ENCODE measurements around the gene FNDC3B. TPM values are rescaled to one million over a fixed set of nuclear protein-coding genes. Genes with fewer than 3 reads are reported as not detected.
A peak's percentile ranks its signal among the peaks of the same experiment; 100 is the strongest.

The FNDC3B gene
- total RNA-seq, 4 donors from 2014 or later = 59.8 to 72.6 (median 65.6) TPM

DNA sequence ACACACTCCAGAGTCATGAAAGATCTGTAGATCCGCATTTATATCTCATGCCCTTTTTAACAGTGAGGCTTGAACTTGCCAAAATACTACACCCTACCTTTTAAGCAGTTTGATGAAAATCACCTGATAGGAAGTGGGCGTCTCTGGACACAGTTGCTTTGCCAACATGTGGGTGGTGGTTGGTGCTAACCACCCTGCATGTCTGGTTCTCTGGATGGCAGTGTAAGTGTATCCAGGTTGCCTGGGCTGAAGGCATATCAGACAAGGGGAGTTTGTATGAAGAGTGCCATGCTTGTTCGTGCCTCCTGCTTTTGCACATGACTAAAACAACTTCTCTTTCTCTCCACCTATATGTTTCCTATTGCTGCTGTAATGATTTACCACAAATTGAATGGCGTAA, 249.3 kb downstream of the FNDC3B start:
- Histone ChIP-seq H3K4me1 (peaks cover 18 to 59% (median 46%) of the 10 kb centered on the region in 4 donors), H3K9me3 (no peaks in the 10 kb centered on the region), H3K27ac (replicated peaks in 1 of 4) (no peak overlapping the region), H3K4me3 (no peak overlapping the region), H3K36me3 (peaks cover 0 to 47% (median 9%) of the 10 kb centered on the region in 4 donors), H3K27me3 (no peaks in the 10 kb centered on the region)
- TF ChIP-seq, protein P1, sequence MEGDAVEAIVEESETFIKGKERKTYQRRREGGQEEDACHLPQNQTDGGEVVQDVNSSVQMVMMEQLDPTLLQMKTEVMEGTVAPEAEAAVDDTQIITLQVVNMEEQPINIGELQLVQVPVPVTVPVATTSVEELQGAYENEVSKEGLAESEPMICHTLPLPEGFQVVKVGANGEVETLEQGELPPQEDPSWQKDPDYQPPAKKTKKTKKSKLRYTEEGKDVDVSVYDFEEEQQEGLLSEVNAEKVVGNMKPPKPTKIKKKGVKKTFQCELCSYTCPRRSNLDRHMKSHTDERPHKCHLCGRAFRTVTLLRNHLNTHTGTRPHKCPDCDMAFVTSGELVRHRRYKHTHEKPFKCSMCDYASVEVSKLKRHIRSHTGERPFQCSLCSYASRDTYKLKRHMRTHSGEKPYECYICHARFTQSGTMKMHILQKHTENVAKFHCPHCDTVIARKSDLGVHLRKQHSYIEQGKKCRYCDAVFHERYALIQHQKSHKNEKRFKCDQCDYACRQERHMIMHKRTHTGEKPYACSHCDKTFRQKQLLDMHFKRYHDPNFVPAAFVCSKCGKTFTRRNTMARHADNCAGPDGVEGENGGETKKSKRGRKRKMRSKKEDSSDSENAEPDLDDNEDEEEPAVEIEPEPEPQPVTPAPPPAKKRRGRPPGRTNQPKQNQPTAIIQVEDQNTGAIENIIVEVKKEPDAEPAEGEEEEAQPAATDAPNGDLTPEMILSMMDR (IDR thresholded peaks at IDR 0.05) = no peak
- TF ChIP-seq POLR2AphosphoS5 (IDR thresholded peaks at IDR 0.05) (no peak), EP300 (IDR thresholded peaks at IDR 0.05) (no peak), POLR2A (IDR thresholded peaks at IDR 0.05; ENCODE audit: low read depth) (no peak)
- no peak for DNase-seq (ENCODE audit: extremely low spot score)
- 87% methylated on average over 4 of the region's 4 CpGs for WGBS
- intact Hi-C loops (cut with DNase I) = no loop called here

DNA sequence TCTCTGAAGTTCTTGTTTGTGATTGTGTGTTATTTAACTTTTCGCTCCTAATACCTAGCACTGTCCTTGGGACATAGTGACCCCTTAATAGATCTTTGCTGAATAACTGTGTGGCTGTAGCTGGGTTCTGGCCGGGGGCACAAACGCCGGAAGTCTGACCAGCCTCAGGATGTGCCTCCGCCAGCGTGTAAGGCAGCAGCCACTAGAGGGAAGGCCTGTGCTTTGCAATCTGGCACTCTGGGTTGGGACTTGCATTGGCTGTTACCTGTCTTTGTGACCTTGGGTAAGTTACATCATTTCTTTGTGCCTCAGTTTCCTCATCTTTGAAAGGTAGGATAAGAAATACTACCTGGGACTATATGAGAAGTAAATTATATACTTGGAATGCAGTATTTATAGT, 250.2 kb downstream of the FNDC3B start:
- Histone ChIP-seq H3K27ac (replicated peaks in 1 of 4) (peak overlapping the region in 1 of 4 donors; percentile 20), H3K36me3 (peaks cover 0 to 54% (median 9%) of the 10 kb centered on the region in 4 donors)
- intact Hi-C loops (cut with DNase I) = no loop called here

DNA sequence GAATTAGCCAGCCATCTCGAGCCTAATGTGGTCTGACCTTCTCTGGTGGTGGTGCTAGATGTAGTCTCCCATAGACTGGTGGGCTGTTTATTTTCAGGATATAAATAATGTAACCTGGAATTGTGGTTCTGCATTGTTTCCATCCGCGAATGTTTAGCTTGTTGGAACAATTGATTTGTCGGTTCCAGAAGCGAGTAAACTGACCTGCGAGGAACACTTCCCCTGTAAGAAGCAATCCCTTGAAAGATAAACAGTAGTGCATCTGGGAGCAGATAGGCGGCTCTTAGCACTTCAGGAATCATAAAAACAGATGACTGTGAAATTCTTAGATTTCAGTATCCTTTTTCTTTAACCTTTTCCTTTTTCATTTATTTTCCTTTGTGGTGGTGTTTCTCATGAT, 251.1 kb downstream of the FNDC3B start:
- Histone ChIP-seq H3K36me3 (peaks cover 0 to 58% (median 11%) of the 10 kb centered on the region in 4 donors), H3K27me3 (no peaks in the 10 kb centered on the region), H3K27ac (replicated peaks in 1 of 4) (no peak overlapping the region), H3K4me1 (peaks cover 18 to 55% (median 40%) of the 10 kb centered on the region in 4 donors), H3K9me3 (no peaks in the 10 kb centered on the region), H3K4me3 (no peak overlapping the region)
- 72% methylated on average over 7 of the region's 7 CpGs for WGBS
- TF ChIP-seq, protein P1 (IDR thresholded peaks at IDR 0.05) = no peak
- no peak for TF ChIP-seq EP300 (IDR thresholded peaks at IDR 0.05)
- TF ChIP-seq POLR2A (IDR thresholded peaks at IDR 0.05; ENCODE audit: low read depth) = no peak
- no peak for TF ChIP-seq POLR2AphosphoS5 (IDR thresholded peaks at IDR 0.05)
- DNase-seq (ENCODE audit: extremely low spot score) = no peak
- intact Hi-C loops (cut with DNase I) = no loop called here

More for the DNA sequence above, 250.2 kb downstream of the FNDC3B start:
- DNase-seq (ENCODE audit: extremely low spot score) = no peak
- Histone ChIP-seq H3K27me3 (no peaks in the 10 kb centered on the region), H3K9me3 (no peaks in the 10 kb centered on the region), H3K4me1 (peaks cover 18 to 55% (median 40%) of the 10 kb centered on the region in 4 donors), H3K4me3 (no peak overlapping the region)
- WGBS = 82% methylated on average over 6 of the region's 6 CpGs
- TF ChIP-seq, protein P1 (IDR thresholded peaks at IDR 0.05) = peak; percentile 26 to 56 (median 39)
- TF ChIP-seq EP300 (IDR thresholded peaks at IDR 0.05) (no peak), POLR2AphosphoS5 (IDR thresholded peaks at IDR 0.05) (no peak)

DNA sequence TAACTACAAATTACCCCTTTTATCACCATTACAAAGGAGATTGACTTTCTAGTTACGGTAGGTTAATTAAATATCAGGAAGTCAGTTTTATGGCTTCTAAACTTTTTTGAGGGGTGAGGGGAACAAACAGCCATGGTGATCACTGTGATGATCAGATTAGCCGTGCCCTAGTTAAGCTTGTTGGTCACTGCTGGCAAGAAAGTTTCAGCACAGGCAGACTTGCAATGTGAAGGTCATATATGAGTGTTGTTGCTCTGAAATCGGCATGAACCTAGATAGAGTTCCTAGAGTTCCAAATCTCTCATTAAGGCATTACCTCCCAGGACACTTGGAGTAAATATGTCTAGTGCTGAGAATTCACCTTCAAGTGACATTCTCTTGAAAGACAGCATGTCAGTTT, 252.3 kb downstream of the FNDC3B start:
- WGBS = 85% methylated on average over 3 of the region's 3 CpGs
- peaks cover 18 to 44% (median 38%) of the 10 kb centered on the region in 4 donors for H3K4me1 ChIP-seq
- no peak for DNase-seq (ENCODE audit: extremely low spot score)
- TF ChIP-seq EP300 (IDR thresholded peaks at IDR 0.05) (no peak), POLR2A (IDR thresholded peaks at IDR 0.05; ENCODE audit: low read depth) (no peak), POLR2AphosphoS5 (IDR thresholded peaks at IDR 0.05) (no peak)
- TF ChIP-seq, protein P1 (IDR thresholded peaks at IDR 0.05) = no peak
- no peak overlapping the region for H3K4me3 ChIP-seq
- H3K27me3 ChIP-seq = no peaks in the 10 kb centered on the region
- no peaks in the 10 kb centered on the region for H3K9me3 ChIP-seq
- H3K27ac ChIP-seq (replicated peaks in 1 of 4) = no peak overlapping the region
- intact Hi-C loops (cut with DNase I) = no loop called here
- H3K36me3 ChIP-seq = peaks cover 0 to 60% (median 21%) of the 10 kb centered on the region in 4 donors

DNA sequence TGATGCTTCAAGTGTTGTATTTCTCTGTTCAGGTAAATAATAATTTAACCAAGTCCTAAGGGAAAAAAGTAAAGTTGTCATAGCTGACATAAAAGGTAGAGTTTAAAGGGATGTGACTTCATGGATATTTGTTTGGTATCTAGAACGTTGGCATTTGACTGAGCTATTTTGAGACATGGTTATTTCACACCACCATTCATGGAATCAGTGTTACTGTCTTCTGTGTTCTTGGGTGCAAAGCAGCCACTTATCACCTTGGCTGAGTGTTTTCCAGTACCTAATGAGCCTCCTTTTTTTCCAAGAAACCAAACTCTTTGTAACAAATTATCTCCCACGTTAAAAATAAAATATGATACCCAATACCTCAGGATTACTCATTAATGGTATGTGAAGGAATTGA, 253.0 kb downstream of the FNDC3B start:
- Histone ChIP-seq H3K4me1 (peaks cover 17 to 39% (median 35%) of the 10 kb centered on the region in 4 donors), H3K27me3 (no peaks in the 10 kb centered on the region), H3K27ac (replicated peaks in 1 of 4) (no peak overlapping the region), H3K36me3 (peaks cover 0 to 60% (median 23%) of the 10 kb centered on the region in 4 donors), H3K9me3 (no peaks in the 10 kb centered on the region), H3K4me3 (no peak overlapping the region)
- intact Hi-C loops (cut with DNase I) = no loop called here
- TF ChIP-seq POLR2A (IDR thresholded peaks at IDR 0.05; ENCODE audit: low read depth) (no peak), EP300 (IDR thresholded peaks at IDR 0.05) (no peak), POLR2AphosphoS5 (IDR thresholded peaks at IDR 0.05) (no peak)
- TF ChIP-seq, protein P1 (IDR thresholded peaks at IDR 0.05) = no peak
- 69% methylated on average over 2 of the region's 2 CpGs for WGBS
- DNase-seq (ENCODE audit: extremely low spot score) = no peak

Measured in esophagus muscularis mucosa (tissue), 4 donors.